Ascending aorta (tissue), 2 donors: ENCODE data around the gene PKP2. TPM values are rescaled to one million over a fixed set of nuclear protein-coding genes. Genes with fewer than 3 reads are reported as not detected.

ENCODE experiments used
- DNase-seq, 2 donors: peaks; one replicate each; pipeline ENCODE4 v3.0.0-alpha.2; 2019; ENCODE audit warnings: low spot score in 2 of 2
- H3K27ac ChIP-seq, 2 donors: fragments of 200-600 bp; sonication (generic); one replicate each; pipeline ENCODE4 v1.5.1; 2016 to 2017; ENCODE audit warnings: mild to moderate bottlenecking in 1 of 2
- H3K27me3 ChIP-seq: fragments of 200-600 bp; sonication (generic); one replicate; pipeline ENCODE4 v1.5.1; 2017
- H3K36me3 ChIP-seq, 2 donors: fragments of 200-600 bp; sonication (generic); one replicate each; pipeline ENCODE4 v1.5.1; 2016
- H3K4me1 ChIP-seq, 2 donors: fragments of 200-600 bp; sonication (generic); one replicate each; pipeline ENCODE4 v1.5.1; 2016 to 2017; ENCODE audit warnings: mild to moderate bottlenecking in 1 of 2
- H3K4me3 ChIP-seq, 2 donors: fragments of 200-600 bp; sonication (generic); one replicate each; pipeline ENCODE4 v1.5.1; 2016 to 2017; ENCODE audit warnings: mild to moderate bottlenecking in 1 of 2
- H3K9me3 ChIP-seq, 2 donors: fragments of 200-600 bp; sonication (generic); one replicate each; pipeline ENCODE4 v1.5.1; 2016
- CTCF ChIP-seq, 3 experiments: fragments of 200-600 bp in 2 of 3; fragments of 450-650 bp in 1 of 3; sonication (generic) in 2 of 3; IDR thresholded peaks; one replicate each; pipeline ENCODE4 v1.5.1; 2016 to 2019; ENCODE audit warnings: antibody characterized with exemption in 3 of 3, mild to moderate bottlenecking in 1 of 3, moderate library complexity in 1 of 3
- intact Hi-C: fragments of 100-400 bp; cut with DNase I; formaldehyde crosslinking; loops from one replicate; pipeline ENCODE4 v1.15.1; 2023
- total RNA-seq: library from RNA; depleted of rRNA; stranded (reverse); fragments of >200 nt; gene quantifications from one replicate; pipeline ENCODE4 v1.1.0, GENCODE V29; 2016

The PKP2 gene
- total RNA-seq, 1 donor from 2014 or later: not detected

GRCh38 chr12:32821710-32822109 lies 74.9 kb downstream of the PKP2 start:
- no peak for TF ChIP-seq CTCF (IDR thresholded peaks at IDR 0.05)
- no peak for DNase-seq
- no peaks in the 10 kb centered on the region for H3K9me3 ChIP-seq
- H3K27me3 ChIP-seq: no peaks in the 10 kb centered on the region
- no peaks in the 10 kb centered on the region for H3K36me3 ChIP-seq
- H3K4me3 ChIP-seq: no peak overlapping the region
- H3K4me1 ChIP-seq: no peaks in the 10 kb centered on the region
- intact Hi-C loops: no loop called here
- no peak overlapping the region for H3K27ac ChIP-seq

- intact Hi-C loops: no loop called here
- no peak for TF ChIP-seq CTCF (IDR thresholded peaks at IDR 0.05)
- no peaks in the 10 kb centered on the region for H3K27me3 ChIP-seq
These were observed 75.3 kb downstream of the PKP2 start for GRCh38 chr12:32821293-32821692.

GRCh38 chr12:32820376-32820931 lies 76.1 kb downstream of the PKP2 start:
- Histone ChIP-seq H3K4me3 (no peak overlapping the region), H3K4me1 (no peaks in the 10 kb centered on the region), H3K36me3 (no peaks in the 10 kb centered on the region), H3K9me3 (no peaks in the 10 kb centered on the region), H3K27me3 (no peaks in the 10 kb centered on the region), H3K27ac (no peak overlapping the region)
- intact Hi-C loops: no loop called here
- no peak for DNase-seq
- TF ChIP-seq CTCF (IDR thresholded peaks at IDR 0.05): no peak

More at GRCh38 chr12:32821293-32821692, 75.3 kb downstream of the PKP2 start:
- no peak for DNase-seq
- H3K4me3 ChIP-seq: no peak overlapping the region
- H3K36me3 ChIP-seq: no peaks in the 10 kb centered on the region
- H3K9me3 ChIP-seq: no peaks in the 10 kb centered on the region
- no peaks in the 10 kb centered on the region for H3K4me1 ChIP-seq
- H3K27ac ChIP-seq: no peak overlapping the region

GRCh38 chr12:32819424-32819823 lies 77.2 kb downstream of the PKP2 start:
- Histone ChIP-seq H3K4me1 (no peaks in the 10 kb centered on the region), H3K36me3 (no peaks in the 10 kb centered on the region), H3K4me3 (no peak overlapping the region), H3K9me3 (no peaks in the 10 kb centered on the region), H3K27me3 (no peaks in the 10 kb centered on the region), H3K27ac (no peak overlapping the region)
- no peak for TF ChIP-seq CTCF (IDR thresholded peaks at IDR 0.05)
- intact Hi-C loops: no loop called here
- no peak for DNase-seq

GRCh38 chr12:32811686-32812392 lies 84.7 kb downstream of the PKP2 start:
- Histone ChIP-seq H3K4me3 (no peak overlapping the region), H3K27me3 (no peaks in the 10 kb centered on the region), H3K9me3 (no peaks in the 10 kb centered on the region), H3K27ac (no peak overlapping the region), H3K4me1 (no peaks in the 10 kb centered on the region), H3K36me3 (no peaks in the 10 kb centered on the region)
- intact Hi-C loops: no loop called here
- no peak for DNase-seq
- no peak for TF ChIP-seq CTCF (IDR thresholded peaks at IDR 0.05)
